B cell (primary cell): ENCODE measurements around the gene ST6GALNAC3. TPM values are rescaled to one million over a fixed set of nuclear protein-coding genes. Genes with fewer than 3 reads are reported as not detected.
"Not testable (repeated sequence)": the region's sequence is repeated elsewhere in the genome, so short reads cannot be mapped to it uniquely, and the experiment has no call there.

Experiments used
- ATAC-seq: fragments of 200-7000 bp; cut with Tn5 transposase; one replicate; pipeline ENCODE4 v1.10.0; 2021; ENCODE audit warnings: low read depth, mild to moderate bottlenecking, moderate number of reproducible peaks, moderate library complexity
- CTCF ChIA-PET: fragments of 350-600 bp; sonication (Branson Sonifier 250); formaldehyde crosslinking; loops from one replicate; lab custom pipeline; 2021; ENCODE audit warnings: antibody characterized with exemption, inconsistent platforms; lab: Charles Lee
- POLR2A ChIA-PET: fragments of 350-600 bp; sonication (Branson Sonifier 250); formaldehyde crosslinking; loops from one replicate; lab custom pipeline; 2021; ENCODE audit warnings: antibody characterized with exemption; lab: Charles Lee
- DNase-seq: peaks from one replicate; pipeline ENCODE4 v3.0.0; 2013
- H2AFZ ChIP-seq: 2 replicates; pipeline ENCODE4 v1.6.1; 2012; ENCODE audit warnings: mild to moderate bottlenecking, low read depth, low read length; ENCODE audit not compliant: insufficient read depth, poor library complexity, severe bottlenecking
- H3K27ac ChIP-seq, 2 donors: 1 replicate in 1 of 2; 2 replicates in 1 of 2; pipeline ENCODE4 v1.5.1; 2012 to 2013; ENCODE audit warnings: low read length in 2 of 2, mild to moderate bottlenecking in 2 of 2, moderate library complexity in 1 of 2
- H3K27me3 ChIP-seq, 4 experiments: fragments of 200-600 bp in 1 of 4; sonication (generic) in 1 of 4; replicated peaks in 1 of 4; 1 replicate in 2 of 4; 2 replicates in 2 of 4; pipeline versions ENCODE4 v1.6.1 to v1.7.0; 2013 to 2016; ENCODE audit warnings: low read length in 3 of 4, mild to moderate bottlenecking in 2 of 4, mixed read lengths in 1 of 4, moderate library complexity in 1 of 4; ENCODE audit not compliant: insufficient read depth in 4 of 4, control insufficient read depth in 3 of 4; ENCODE audit errors: control extremely low read depth in 1 of 4
- H3K36me3 ChIP-seq, 2 experiments: replicated peaks in 1 of 2; 1 replicate in 1 of 2; 2 replicates in 1 of 2; pipeline versions ENCODE4 v1.6.1 to v1.7.1; 2013; ENCODE audit warnings: low read length in 1 of 2; ENCODE audit not compliant: insufficient read depth in 2 of 2, control insufficient read depth in 1 of 2; ENCODE audit errors: control extremely low read depth in 1 of 2, extremely low read depth in 1 of 2
- H3K4me1 ChIP-seq, 2 donors: fragments of 200-600 bp in 1 of 2; sonication (generic) in 1 of 2; 1 replicate in 1 of 2; 2 replicates in 1 of 2; pipeline versions ENCODE4 v1.5.1 to v1.6.1; 2013 to 2017; ENCODE audit warnings: low read length in 2 of 2; ENCODE audit not compliant: control insufficient read depth in 2 of 2, insufficient read depth in 2 of 2
- H3K4me2 ChIP-seq: replicated peaks from 2 replicates; pipeline ENCODE3; 2012; ENCODE audit warnings: mild to moderate bottlenecking, low read depth, low read length; ENCODE audit not compliant: poor library complexity, severe bottlenecking
- H3K4me3 ChIP-seq, 5 experiments: fragments of 200-600 bp in 1 of 5; sonication (generic) in 1 of 5; 1 replicate in 3 of 5; 2 replicates in 2 of 5; pipeline versions ENCODE4 v1.5.1 to v1.7.0; 2011 to 2016; ENCODE audit warnings: low read length in 4 of 5, mild to moderate bottlenecking in 4 of 5, low read depth in 2 of 5, control low read depth in 1 of 5, moderate library complexity in 1 of 5; ENCODE audit not compliant: insufficient read depth in 1 of 5; ENCODE audit errors: control extremely low read depth in 1 of 5, extremely low read depth in 1 of 5
- H3K79me2 ChIP-seq: fragments of 200-600 bp; sonication (generic); one replicate; pipeline ENCODE4 v1.6.0; 2016; ENCODE audit warnings: low read length; ENCODE audit not compliant: control insufficient read depth, insufficient read depth
- H3K9ac ChIP-seq: fragments of 200-600 bp; sonication (generic); 2 replicates; pipeline ENCODE4 v1.6.1; 2017; ENCODE audit warnings: mild to moderate bottlenecking, low read length, moderate library complexity
- H3K9me3 ChIP-seq, 3 donors: one replicate each; pipeline versions ENCODE4 v1.6.1 to v1.7.1; 2013; ENCODE audit warnings: low read length in 2 of 3; ENCODE audit not compliant: control insufficient read depth in 2 of 3, insufficient read depth in 1 of 3; ENCODE audit errors: control extremely low read depth in 1 of 3
- H4K20me1 ChIP-seq: 2 replicates; pipeline ENCODE4 v1.6.0; 2012; ENCODE audit warnings: mild to moderate bottlenecking, low read length; ENCODE audit not compliant: insufficient read depth, control insufficient read depth, poor library complexity, severe bottlenecking
- H3K27ac Mint-ChIP-seq: one replicate; pipeline ENCODE4 v1.8.0; 2021; ENCODE audit warnings: mixed read lengths
- H3K27me3 Mint-ChIP-seq: one replicate; pipeline ENCODE4 v1.8.0; 2021; ENCODE audit warnings: mixed read lengths
- H3K4me1 Mint-ChIP-seq: one replicate; pipeline ENCODE4 v1.8.0; 2021; ENCODE audit warnings: mixed read lengths
- H3K4me3 Mint-ChIP-seq: one replicate; pipeline ENCODE4 v1.8.0; 2021; ENCODE audit warnings: mixed read lengths
- H3K9me3 Mint-ChIP-seq: one replicate; pipeline ENCODE4 v1.8.0; 2022; ENCODE audit warnings: mixed read lengths; ENCODE audit not compliant: insufficient read depth
- EZH2 ChIP-seq: IDR thresholded peaks from 2 replicates; pipeline ENCODE4 v1.6.1; 2012; ENCODE audit warnings: borderline replicate concordance, low read depth, mild to moderate bottlenecking, moderate library complexity, low read length; ENCODE audit not compliant: insufficient read depth, poor library complexity, severe bottlenecking
- WGBS: methylation state at CpG from one replicate; pipeline ENCODE4 v1.1.5; 2013; ENCODE audit warnings: missing lambda C conversion rate; ENCODE audit not compliant: insufficient coverage; 5-methylcytosine and 5-hydroxymethylcytosine counted together
- intact Hi-C: fragments of 100-400 bp; cut with micrococcal nuclease; formaldehyde crosslinking; loops from one replicate; pipeline ENCODE4 v1.10.0; 2022
- polyA plus RNA-seq: library from polyadenylated mRNA; depleted of rRNA; stranded (reverse); fragments of >200 nt; gene quantifications from 2 replicates; pipeline ENCODE4 v1.2.3, GENCODE V29; 2012
- total RNA-seq, 2 donors: library from RNA; stranded (reverse); fragments of 120-200 nt in 1 of 2; gene quantifications; 1 replicate in 1 of 2; 2 replicates in 1 of 2; pipeline versions ENCODE4 v1.2.3 to v1.2.4, GENCODE V29; 2013 to 2022
- TF ChIP-seq, protein P1 (sequence below): fragments of 200-600 bp; IDR thresholded peaks from one replicate; pipeline ENCODE4 v1.8.0; 2022; ENCODE audit warnings: antibody characterized with exemption, mild to moderate bottlenecking

The ST6GALNAC3 gene
- total and polyA plus RNA-seq, 2 donors (not counting 1 experiment from before 2014, with no cell fraction given) = 3.0 to 17.3 TPM

DNA sequence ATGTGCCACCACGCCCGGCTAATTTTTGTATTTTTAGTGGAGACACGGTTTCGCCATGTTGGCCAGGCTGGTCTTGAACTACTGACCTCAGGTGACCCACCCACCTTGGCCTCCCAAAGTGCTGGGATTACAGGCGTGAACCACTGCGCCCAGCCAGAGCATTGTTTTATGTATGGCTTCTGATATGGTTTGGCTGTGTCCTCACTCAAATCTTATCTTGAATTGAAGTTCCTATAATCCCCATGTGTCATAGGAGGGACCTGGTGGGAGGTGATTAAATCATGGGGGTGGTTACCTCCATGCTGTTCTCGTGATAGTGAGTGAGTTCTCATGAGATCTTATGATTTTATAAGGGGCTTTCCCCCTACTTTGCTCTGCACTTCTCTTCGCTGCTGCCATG lies 22.5 kb downstream of the ST6GALNAC3 start:
- peaks cover 15% of the 10 kb centered on the region for H3K79me2 ChIP-seq
- H3K9me3 ChIP-seq, H4K20me1 ChIP-seq, H3K4me2 ChIP-seq, H3K4me1 ChIP-seq, H3K27ac Mint-ChIP-seq, H3K4me1 Mint-ChIP-seq, H3K4me3 ChIP-seq, H3K27me3 ChIP-seq, H3K9ac ChIP-seq, H3K9me3 Mint-ChIP-seq, H3K36me3 ChIP-seq, H3K4me3 Mint-ChIP-seq, ATAC-seq, H2AFZ ChIP-seq, H3K27me3 Mint-ChIP-seq, H3K27ac ChIP-seq, CTCF ChIA-PET, DNase-seq, POLR2A ChIA-PET: not testable (repeated sequence)
- 95% methylated on average over 3 of the region's 8 CpGs for WGBS
- intact Hi-C loops = loop anchor here (10.0 kb wide), 1 partner anchor 102 kb away; no protein-coding TSS in a partner anchor

DNA sequence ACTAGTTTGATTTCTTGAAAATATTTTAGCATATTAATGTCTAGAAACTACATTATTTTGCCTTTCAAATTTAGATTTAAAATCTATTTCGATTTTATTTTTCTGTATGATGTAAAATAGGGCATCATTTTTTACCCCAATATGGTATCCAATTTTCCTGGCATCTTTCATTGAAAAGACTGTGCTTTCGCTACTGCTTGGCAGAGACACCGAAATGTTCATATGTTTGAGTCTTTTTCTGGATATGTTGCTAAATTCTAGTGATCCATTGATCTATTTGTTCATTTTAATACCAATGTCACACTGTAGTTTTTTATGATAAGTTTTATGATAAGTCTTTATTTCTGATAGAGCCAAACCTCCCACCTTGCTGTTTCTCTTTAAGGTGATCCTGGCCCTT lies 24.3 kb downstream of the ST6GALNAC3 start:
- POLR2A ChIA-PET = no interaction called here
- TF ChIP-seq, protein P1, sequence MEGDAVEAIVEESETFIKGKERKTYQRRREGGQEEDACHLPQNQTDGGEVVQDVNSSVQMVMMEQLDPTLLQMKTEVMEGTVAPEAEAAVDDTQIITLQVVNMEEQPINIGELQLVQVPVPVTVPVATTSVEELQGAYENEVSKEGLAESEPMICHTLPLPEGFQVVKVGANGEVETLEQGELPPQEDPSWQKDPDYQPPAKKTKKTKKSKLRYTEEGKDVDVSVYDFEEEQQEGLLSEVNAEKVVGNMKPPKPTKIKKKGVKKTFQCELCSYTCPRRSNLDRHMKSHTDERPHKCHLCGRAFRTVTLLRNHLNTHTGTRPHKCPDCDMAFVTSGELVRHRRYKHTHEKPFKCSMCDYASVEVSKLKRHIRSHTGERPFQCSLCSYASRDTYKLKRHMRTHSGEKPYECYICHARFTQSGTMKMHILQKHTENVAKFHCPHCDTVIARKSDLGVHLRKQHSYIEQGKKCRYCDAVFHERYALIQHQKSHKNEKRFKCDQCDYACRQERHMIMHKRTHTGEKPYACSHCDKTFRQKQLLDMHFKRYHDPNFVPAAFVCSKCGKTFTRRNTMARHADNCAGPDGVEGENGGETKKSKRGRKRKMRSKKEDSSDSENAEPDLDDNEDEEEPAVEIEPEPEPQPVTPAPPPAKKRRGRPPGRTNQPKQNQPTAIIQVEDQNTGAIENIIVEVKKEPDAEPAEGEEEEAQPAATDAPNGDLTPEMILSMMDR = no peak
- TF ChIP-seq EZH2 = no peak
- H4K20me1 ChIP-seq = no peaks in the 10 kb centered on the region

More for the DNA sequence above, 24.3 kb downstream of the ST6GALNAC3 start:
- ATAC-seq = no peak
- Histone ChIP-seq H3K27me3 (no peaks in the 10 kb centered on the region), H2AFZ (no peak overlapping the region), H3K79me2 (peaks cover 17% of the 10 kb centered on the region), H3K9ac (no peak overlapping the region), H3K36me3 (no peaks in the 10 kb centered on the region), H3K4me1 (no peaks in the 10 kb centered on the region), H3K4me3 (no peak overlapping the region), H3K27ac (no peak overlapping the region), H3K9me3 (no peaks in the 10 kb centered on the region), H3K4me2 (no peak overlapping the region)
- Mint-ChIP-seq H3K27me3 (no peaks in the 10 kb centered on the region), H3K4me1 (peaks cover 2% of the 10 kb centered on the region), H3K9me3 (no peaks in the 10 kb centered on the region), H3K27ac (no peak overlapping the region), H3K4me3 (no peak overlapping the region)
- intact Hi-C loops = loop anchor here (10.0 kb wide), 1 partner anchor 104 kb away; no protein-coding TSS in a partner anchor
- no CpG with 5 or more reads among the region's 3 CpGs for WGBS
- CTCF ChIA-PET = no interaction called here
- no peak for DNase-seq
